Stimulated activated CD8-positive, alpha-beta memory T cell treated with anti-CD3 and anti-CD28 coated beads, Interleukin-12 subunit alpha, Interleukin-12 subunit beta, amount 100 ng/mL, for 24 hours (primary cell): Measurements from ENCODE around the gene MAN1C1.
A peak's percentile ranks its signal among the peaks of the same experiment; 100 is the strongest.

Experiments used
- DNase-seq: peaks from one replicate; pipeline ENCODE4 v3.0.0-alpha.2; 2020; ENCODE audit errors: extremely low read depth

The MAN1C1 gene

DNA sequence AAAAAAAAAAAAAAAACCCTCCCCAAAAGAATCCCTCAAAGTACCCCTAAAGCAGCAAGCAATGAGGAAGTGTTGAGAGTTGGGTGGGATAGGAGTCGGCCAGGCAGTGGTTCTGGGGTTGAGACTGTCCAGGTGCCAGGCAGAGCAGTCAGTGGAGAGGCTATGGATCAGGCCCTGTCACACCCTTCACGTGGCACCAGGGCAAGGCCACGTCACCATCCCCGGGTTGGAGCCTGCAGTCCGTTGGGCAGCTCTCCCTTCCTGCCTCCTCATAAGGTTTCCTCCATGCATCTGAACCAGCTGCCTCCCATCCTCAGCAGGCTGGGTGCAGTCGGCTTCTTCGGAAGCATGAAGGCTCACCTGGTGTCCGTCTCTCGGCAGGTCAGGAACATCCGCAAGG lies 146.9 kb downstream of the MAN1C1 start:
- no peak for DNase-seq

DNA sequence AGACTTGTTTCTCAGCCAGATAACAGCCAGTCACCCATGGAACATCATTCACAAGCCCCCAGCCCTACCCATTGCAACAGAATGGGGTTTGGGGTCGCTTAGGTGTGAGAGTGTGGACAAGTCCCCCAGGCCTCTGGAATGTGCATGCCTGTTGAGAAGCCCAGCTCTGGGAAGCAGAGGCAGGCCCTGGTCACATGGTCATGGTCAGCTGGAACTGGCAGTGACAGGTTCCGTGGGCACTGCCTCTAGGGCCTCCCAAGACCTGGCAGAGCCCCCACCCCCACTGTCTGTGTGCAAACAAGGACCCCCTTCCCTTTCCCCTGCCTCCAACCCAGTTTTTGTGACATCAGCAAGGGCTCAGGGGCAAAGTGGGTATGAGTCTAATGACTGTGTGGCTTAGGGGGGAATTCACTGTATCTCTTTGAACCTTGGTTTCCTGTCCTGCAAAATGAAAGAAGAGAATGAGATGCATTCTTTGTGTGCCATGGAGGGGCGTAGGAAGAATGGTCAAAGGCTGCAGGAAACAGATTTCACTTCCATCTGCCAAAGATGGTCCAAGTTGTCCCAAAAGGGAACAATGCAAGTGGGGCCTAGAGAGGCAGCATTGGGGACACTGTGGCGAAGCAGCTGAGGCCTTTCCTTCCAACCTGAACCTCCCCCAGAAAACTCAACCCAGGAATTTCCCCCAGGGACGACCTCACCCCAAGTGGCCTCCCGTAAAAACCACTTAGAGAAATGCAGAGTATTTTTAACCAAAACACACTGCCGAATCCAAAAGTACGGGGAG lies 148.7 kb downstream of the MAN1C1 start:
- no peak for DNase-seq

- DNase-seq, result no peak
Observed at GRCh38 chr1:25765923-25766589, 149.5 kb downstream of the MAN1C1 start.

- DNase-seq, result no peak
Observed at GRCh38 chr1:25766721-25767436, 150.3 kb downstream of the MAN1C1 start.

- DNase-seq, result no peak
Observed at GRCh38 chr1:25767437-25767770, 150.8 kb downstream of the MAN1C1 start.

GRCh38 chr1:25768999-25769398 lies 152.4 kb downstream of the MAN1C1 start:
- DNase-seq, result no peak

DNA sequence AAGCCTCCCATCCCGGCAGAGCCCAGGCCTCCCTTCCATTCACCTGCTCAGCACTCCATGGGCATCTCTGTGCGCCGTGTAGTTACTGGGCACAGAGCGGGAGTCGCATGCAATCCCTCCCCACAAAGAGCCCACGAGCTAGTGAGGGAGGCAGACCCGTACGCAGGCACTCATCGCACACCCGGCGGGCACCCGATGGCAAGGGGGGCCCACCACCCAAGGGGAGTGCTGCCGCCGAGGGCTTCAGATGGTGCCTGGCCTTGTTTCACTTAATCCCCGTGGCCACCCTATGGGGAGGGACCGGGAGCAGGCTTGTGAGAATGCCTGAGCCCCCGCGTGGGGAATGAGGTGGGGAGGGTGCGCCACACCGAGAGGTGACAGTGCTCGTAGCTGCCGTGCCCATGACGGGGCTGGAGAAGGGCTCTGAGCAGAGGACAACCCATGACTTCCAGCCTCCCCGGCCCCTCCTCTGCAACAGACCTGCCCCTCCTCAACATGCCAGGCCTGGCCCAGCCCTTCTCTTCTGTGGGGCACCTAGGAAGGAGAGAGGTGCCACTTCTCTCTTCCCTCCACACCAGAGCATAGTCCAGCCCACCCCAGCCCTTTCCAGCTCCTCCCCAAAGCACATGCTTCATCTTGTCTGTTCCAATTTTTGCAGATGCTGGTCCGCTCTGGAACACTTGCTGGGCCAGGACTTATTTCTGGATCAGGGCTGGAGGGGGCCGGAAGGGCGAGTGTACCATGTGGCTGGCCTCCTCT lies 153.2 kb downstream of the MAN1C1 start:
- no peak for DNase-seq

DNA sequence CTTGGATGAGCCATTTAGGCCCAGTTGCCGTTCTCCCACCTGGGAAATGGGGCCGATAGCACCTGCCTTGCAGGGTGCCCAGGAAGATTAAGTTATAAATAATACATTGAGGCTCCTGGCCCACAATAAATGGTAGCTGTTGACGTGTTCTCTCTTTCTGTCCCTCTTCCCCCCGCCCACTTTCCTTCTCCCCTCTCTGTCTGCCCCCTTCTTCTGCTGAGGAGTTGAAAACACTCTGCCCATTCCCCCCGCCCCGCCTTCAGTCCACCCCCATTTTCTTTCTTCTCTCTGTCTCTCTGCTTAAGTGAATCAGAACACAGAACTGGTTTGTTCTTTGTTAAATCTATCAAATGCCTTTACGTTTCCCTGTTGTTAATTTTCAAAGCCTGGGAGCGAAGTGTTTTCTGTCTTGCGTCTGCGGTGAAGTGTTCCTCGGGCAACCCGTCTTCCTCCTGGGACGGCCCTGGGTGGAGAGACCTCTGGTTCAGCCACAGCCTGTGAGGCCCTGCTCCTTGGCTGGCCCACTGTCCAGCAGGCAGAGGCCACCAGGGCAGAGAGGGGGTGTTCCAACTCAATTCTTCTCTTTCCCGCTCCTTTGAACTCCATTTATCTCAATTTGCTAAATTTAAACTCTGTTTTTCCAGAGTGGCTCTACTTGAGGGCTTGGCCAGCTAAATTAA lies 154.1 kb downstream of the MAN1C1 start:
- DNase-seq, result no peak

GRCh38 chr1:25771221-25772114 lies 154.9 kb downstream of the MAN1C1 start:
- DNase-seq, result no peak

- DNase-seq, result no peak
Observed at GRCh38 chr1:25772164-25772563, 155.6 kb downstream of the MAN1C1 start.

- no peak for DNase-seq
Observed at GRCh38 chr1:25772692-25773245, 156.2 kb downstream of the MAN1C1 start.

- no peak for DNase-seq
Observed at GRCh38 chr1:25773441-25774125, 157.0 kb downstream of the MAN1C1 start.

- DNase-seq, result no peak
Observed at GRCh38 chr1:25774206-25774803, 157.7 kb downstream of the MAN1C1 start.

DNA sequence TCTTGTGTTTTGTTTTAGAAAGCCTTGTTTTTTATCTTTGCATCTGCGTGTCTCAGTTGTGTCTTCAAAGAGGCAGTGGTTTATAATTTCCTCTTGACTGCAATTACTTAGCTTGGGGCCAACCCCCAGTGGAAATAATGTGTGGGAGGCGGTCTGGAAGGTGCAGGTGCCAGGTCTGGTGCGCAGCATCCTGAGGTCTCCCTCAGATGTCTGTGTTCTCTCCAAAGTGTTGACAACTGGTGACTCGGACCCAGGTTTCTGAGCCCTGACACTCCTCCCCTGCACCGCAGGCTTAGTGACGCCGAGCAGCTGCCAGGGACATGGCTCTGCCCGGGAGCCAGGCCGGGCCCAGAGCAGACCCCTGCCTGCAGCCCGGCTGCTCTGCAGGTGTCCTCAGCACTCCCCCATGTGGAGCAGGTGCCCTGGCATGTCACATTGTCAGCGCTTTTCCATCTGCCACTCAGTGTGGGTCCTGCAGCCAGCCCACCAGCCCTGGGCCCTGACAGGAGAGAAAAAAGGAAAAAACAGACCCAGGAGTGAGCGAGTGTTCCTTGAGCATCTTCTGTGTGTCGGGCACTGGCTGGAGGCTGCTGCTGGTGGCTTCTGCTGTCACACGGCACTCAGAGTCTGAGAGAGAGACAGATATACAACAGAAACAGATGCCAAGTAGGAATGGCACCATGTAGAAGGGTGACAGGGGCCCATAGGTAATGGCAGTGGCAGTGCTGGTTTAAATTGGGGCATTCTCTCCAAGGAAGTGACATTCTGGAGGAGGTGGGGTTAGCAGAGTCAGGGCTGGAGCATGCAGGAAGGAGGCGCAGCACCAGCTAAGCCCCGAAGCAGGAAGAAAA lies 158.6 kb downstream of the MAN1C1 start:
- DNase-seq, result peak; percentile 49

DNA sequence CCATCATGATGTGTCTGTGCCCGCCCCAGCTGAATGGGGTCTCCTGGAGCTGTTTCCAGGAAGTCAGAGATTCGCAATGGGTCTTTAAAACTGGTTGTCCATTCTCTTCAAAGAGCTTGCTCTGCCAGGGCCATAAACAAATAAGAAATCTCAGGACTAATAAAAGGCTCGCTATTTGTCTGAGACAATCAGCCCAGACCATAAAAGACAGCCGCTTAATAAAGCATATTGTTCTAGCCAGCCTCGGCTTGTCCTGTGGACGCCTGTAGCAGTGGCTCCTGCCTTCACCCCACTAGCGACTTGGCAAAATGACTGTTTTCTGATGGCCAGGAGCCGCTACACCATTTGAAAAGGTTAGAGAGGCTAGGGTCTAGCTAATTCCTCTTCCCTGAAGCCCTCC lies 162.8 kb downstream of the MAN1C1 start:
- no peak for DNase-seq

DNA sequence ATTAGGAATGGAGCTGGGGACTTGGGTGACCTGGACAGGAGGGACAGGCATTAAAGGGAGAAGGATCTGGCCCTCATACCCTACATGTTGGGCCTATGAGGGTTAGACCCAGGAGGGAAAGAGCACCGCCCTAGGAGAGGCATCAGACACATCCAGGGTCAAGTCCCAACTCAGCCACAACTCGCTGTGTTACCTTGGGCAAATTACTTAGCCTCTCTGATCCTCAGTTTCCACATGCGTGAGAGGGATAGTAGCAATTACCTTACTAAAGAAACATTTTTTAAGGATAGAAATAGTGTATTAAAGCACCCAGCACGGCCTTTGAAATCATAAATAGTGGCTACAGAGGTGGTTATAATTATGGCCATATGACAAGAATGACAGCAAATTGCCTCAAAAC lies 163.3 kb downstream of the MAN1C1 start:
- DNase-seq, result no peak

DNA sequence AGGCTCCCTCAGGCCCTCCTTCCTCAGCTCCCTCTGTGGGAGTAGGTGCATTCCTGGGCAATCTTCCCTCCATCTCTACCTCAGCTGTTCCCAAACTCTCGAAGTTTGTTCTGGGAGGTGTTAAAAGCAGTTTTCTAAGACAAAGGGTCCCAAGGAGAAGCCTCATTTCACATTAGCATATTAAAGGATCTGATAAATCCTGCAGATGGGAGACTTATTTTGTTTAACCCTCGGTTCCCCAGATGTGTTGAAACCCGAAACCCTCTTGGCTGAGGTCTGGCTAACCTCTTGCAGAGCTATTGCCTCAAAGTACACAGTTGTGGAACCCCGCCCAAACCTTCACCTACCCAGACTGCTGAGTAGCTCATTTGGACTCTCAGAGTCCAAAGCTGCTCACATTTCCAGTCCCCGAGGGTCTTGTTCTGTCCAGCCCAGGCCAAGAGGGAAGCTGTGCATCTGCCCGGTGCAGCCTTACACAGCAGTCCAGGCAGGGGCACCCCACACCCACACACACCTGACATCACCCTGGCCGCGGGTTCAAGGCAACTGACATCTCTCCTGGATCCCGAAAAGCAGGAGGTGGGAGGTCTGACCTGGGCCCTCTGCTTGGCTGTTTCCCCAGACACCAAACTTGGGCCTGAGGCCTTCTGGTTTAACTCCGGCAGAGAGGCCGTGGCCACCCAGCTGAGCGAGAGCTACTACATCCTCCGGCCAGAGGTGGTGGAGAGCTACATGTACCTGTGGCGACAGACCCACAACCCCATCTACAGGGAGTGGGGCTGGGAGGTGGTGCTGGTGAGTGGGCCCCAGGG lies 163.9 kb downstream of the MAN1C1 start:
- DNase-seq, result no peak

- DNase-seq, result no peak
Observed at GRCh38 chr1:25781130-25781433, 164.5 kb downstream of the MAN1C1 start.
